Lung microvascular endothelial cell (primary cell): ENCODE results near the gene HELLS. TPM values are rescaled to one million over a fixed set of nuclear protein-coding genes. Genes with fewer than 3 reads are reported as not detected.
"Not testable (repeated sequence)": the region's sequence is repeated elsewhere in the genome, so short reads cannot be mapped to it uniquely, and the experiment has no call there.

Source experiments
- DNase-seq, 2 donors: peaks; one replicate each; pipeline versions ENCODE4 v3.0.0 to v3.0.0-alpha.2; 2010; ENCODE audit warnings: low read depth in 2 of 2
- total RNA-seq: library from RNA; depleted of rRNA; stranded (reverse); fragments of >200 nt; gene quantifications from 2 replicates; pipeline ENCODE4 v1.2.1, GENCODE V29; 2014

The HELLS gene
- total RNA-seq, 1 donor from 2014 or later: 8.9 TPM

DNA sequence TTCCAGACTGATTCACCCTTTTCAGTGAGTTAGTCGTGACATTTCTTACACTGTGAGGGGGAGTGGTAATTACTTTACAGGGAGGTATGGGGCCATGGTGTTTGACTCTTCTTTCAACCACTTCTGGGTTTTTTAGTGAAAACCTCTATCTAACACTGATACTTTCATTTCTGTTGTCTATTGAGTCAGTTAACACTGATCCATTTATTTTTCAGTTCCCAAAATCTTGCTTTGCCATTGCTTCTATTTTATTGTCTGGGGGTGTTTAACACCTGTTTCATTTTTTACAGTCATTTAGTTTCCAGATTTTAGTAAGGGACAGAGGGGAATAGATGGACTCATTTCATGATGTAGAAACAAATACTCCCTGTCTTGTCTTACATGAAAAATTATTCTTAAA is 61.5 kb downstream of the HELLS start:
- no peak for DNase-seq

GRCh38 chr10:94608559-94608958 is 63.0 kb downstream of the HELLS start:
- no peak for DNase-seq

DNA sequence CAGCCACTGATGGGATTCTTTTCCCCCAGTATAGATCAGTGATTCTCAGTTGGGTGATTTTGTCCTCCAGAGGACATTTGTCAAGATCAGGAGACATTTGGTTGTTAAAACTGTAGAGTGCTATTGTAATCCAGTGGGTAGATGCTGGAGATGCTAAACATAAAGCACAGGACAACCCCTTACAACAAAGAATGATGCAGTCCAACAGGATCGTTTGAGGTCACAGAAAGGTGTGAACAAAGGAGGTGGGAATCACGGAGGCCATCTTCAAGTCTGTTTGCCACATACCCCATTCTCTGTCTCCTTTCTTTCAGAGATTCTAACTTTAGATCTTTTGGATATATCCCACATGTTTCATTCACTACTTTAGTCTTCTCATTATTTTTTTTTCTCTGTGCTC is 69.0 kb downstream of the HELLS start:
- DNase-seq: no peak

- no peak for DNase-seq
These were observed 71.9 kb downstream of the HELLS start for GRCh38 chr10:94617389-94617944.

DNA sequence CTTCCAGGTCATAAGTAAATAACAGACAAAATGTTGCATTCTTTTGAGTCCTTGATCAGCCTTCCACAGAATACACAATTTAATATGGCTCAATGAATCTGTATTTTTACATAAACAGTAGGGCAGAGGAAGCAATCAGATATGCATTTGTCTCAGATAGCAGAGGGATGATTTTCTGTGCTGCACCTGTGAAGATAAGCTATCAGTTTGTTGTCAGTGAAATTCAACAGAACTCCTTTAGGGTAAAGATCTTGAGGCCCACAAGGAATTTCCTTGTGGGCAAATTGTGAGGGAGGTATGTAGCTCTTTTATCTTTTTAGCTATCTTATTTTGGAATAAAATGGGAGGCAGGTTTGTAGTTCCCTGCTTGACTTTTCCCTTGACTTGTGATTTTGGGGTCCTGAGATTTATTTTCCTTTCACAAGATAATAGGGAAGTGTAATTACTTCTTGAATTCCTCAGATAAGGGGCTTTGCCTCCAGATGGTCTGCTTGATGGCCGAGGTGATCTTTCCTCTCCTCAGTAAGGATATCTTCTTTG is 77.1 kb downstream of the HELLS start:
- DNase-seq: no peak

- DNase-seq: no peak
These were observed 78.0 kb downstream of the HELLS start for GRCh38 chr10:94623572-94623971.

DNA sequence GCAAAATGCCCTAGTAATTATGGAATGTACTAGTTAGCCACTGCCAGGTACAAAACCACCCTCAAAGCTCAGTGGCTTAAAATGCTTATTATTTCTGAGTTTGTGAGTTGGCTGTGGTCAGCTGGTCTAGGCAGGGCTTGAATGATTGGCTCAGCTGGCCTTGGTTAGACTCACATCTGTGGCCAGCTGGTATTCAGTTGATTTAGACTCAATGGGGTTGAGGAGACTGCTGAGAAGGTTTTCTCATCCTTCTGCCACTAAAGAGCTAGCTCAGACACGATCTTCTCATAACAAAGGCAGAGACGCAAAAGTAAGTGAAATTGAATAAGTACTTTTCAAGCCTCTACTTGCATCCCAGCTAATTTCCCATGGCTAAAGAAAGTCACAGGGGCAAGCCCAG is 80.9 kb downstream of the HELLS start:
- DNase-seq: no peak

GRCh38 chr10:94627511-94627910 is 81.9 kb downstream of the HELLS start:
- no peak for DNase-seq

DNA sequence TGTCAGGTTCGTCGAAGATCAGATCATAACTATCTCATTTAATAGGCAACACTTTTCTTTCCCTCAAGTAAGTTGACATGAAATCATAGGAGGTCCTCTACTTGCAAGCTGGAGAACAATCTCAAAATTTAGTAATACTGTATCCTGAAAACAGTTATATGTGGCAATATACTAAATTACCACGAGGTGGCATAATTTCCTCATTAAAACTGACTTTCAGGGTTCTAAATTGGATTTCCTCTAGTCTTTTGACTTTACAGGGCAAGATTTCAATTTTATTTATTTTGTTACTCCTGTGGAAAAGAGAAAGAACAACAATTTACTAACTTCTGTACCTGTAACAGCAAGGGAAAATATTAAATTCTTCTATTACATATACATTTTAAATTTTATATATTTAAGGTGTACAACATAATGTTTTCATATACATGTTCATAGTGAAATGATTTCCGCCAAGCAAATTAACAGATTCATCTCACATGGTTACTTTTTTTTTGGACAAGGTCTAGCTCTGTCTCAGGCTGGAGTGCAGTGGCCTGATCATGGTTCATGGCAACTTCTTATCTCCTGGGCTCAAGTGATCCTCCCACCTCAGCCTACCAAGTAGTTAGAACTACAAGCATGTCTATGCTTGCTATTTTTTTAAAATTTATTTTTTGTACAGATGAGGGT is 84.6 kb downstream of the HELLS start:
- peak; percentile 12 to 32 for DNase-seq

- peak in 1 of 2 donors; percentile 28 for DNase-seq
These were observed 85.7 kb downstream of the HELLS start for GRCh38 chr10:94631077-94631875.

DNA sequence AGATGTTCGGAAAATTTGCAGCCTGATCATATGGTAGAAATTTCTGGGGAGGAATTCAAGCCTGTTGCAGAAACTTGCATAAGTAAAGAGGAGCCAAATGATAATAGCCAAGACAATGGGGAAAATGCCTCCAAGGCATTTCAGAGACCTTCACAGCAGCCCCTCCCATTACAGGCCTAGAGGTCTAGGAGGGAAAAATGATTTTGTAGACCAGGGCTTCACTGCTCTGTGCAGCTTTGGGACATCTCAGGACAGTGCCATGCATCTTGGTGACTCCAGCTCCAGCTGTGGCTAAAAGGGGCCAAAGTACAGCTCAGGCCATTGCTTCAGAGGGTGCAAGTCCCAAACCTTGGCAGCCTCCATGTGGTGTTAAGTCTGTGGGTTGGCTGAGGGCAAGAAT is 87.4 kb downstream of the HELLS start:
- no peak for DNase-seq

- not testable (repeated sequence) for DNase-seq
These were observed 92.5 kb downstream of the HELLS start for GRCh38 chr10:94638097-94638496.

- DNase-seq: no peak
These were observed 94.3 kb downstream of the HELLS start for GRCh38 chr10:94639902-94640301.

DNA sequence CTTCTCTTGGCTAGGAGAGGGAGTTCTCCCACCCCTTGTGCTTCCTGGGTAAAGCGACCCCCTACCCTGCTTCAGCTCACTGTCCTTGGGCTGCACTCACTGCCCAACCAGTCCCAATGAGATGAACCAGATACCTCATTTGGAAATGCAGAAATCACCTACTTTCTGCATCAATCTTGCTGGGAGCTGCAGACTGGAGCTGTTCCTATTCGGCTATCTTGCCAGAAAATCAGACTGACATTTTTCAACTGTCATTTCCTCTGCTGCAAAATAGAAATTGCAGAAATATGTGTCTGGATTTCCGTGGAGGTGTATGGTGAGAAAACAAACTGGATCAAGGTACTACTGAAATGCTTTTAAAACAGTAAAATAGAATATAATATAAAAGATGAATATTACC is 95.0 kb downstream of the HELLS start:
- no peak for DNase-seq

- DNase-seq: no peak
These were observed 95.9 kb downstream of the HELLS start for GRCh38 chr10:94641480-94641879.

DNA sequence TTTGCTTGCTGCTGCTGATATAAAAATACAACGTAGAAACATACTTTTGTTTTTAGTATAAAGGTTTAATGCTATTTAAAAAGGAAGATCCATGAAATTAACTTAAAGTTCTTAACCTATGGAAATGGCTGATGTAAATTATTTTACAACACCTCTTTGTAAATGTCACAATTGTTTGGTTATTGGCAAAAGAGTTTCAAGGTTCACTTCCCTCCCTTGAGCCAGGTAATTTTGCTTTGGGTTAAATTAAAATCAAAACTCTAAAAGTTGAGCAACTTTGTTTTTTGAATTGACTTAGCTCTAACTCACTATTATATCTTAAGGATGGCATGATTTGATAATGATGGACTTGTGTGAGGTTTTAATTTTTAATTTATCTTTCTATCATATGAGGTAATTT is 98.8 kb downstream of the HELLS start:
- DNase-seq: no peak

- DNase-seq: no peak
These were observed 99.7 kb downstream of the HELLS start for GRCh38 chr10:94645285-94645684.

Other genes starting within 250 kb of the HELLS start
- gene NOC3L, start 182.8 kb upstream of the HELLS start, total RNA-seq: 12.0 and 22.0 TPM in 2 replicates
- 10.0 and 16.9 TPM in 2 replicates for gene TBC1D12, start 143.2 kb upstream of the HELLS start, total RNA-seq
- not detected in 2 replicates for gene CYP2C18, start 137.9 kb downstream of the HELLS start, total RNA-seq
- not detected in 2 replicates for gene CYP2C19, start 216.9 kb downstream of the HELLS start, total RNA-seq